Measurements from ENCODE around the gene INHBA.

DNA sequence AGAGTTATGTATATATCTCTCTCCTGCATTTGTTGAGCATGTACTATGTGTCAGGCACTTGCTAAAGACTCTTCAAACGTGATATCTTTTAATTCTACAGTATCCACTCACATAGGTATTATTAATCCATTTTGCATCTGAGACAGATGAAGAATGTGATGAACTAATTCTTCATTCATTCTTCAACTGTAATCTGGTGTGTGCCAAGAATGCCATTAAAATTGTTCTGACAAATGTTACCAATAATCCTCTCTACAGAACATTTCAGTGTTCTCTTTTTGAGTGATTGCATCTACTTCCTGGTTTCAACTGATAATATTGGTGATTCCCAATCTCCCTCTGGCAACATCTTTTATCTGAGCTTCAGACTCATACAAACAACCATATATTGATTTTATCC, 18.0 kb upstream of the INHBA start:
- TF ChIP-seq CTCF (conservative IDR thresholded peaks at IDR 0.05; ENCODE audit: low read length) (no peak), EZH2phosphoT487 (IDR thresholded peaks at IDR 0.05; ENCODE audit: borderline replicate concordance) (no peak)

Measured in Loucy (cell line).